Stimulated activated CD8-positive, alpha-beta memory T cell treated with anti-CD3 and anti-CD28 coated beads, Interleukin-12 subunit alpha, Interleukin-12 subunit beta, amount 100 ng/mL, for 24 hours (primary cell): Measurements from ENCODE around the gene ARSH.
"Not testable (repeated sequence)": the region's sequence is repeated elsewhere in the genome, so short reads cannot be mapped to it uniquely, and the experiment has no call there.

ENCODE experiments used
- DNase-seq: peaks from one replicate; pipeline ENCODE4 v3.0.0-alpha.2; 2020; ENCODE audit errors: extremely low read depth

Gene ARSH

DNA sequence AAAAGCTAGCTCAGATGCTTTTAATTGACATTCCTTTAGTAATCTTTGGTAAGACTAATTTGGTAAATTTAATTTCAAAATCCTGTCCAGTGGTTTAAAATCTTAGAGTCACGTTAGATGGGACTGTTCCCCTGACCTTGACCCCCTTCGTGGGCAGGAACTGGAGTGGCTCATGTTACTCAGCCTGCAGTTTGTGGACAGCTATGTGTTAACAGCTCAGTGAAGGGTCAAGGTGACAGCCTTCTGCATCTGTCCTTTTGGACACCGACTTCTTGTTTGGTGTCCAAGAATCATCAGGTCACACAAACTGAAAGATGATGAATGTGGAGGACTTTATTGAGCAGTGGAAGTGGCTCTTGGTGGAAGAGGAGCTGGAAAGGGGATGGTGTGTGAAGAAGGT, 37.9 kb downstream of the ARSH start:
- no peak for DNase-seq

DNA sequence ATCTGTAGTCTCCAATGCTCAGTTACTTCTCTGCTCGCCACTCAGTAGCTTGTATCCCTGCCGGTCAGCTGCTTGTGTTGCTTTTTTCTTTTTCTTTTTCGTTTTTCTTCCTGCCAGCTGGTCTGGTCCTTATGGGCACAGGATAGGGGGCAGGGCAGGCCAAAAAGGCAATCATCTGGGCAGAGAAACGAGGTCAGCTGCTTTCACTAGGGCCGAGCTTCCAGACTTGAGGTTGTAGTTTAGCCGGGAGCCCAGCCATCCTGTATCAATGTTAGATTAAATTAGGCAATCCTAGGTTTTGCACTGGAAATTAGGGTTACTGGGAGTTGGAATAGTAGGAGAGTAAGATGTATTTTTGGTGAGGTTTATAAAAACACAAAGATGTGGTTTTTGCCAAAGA, 38.3 kb downstream of the ARSH start:
- no peak for DNase-seq

GRCh38 chrX:3046253-3047240, 40.2 kb downstream of the ARSH start:
- DNase-seq = no peak

DNA sequence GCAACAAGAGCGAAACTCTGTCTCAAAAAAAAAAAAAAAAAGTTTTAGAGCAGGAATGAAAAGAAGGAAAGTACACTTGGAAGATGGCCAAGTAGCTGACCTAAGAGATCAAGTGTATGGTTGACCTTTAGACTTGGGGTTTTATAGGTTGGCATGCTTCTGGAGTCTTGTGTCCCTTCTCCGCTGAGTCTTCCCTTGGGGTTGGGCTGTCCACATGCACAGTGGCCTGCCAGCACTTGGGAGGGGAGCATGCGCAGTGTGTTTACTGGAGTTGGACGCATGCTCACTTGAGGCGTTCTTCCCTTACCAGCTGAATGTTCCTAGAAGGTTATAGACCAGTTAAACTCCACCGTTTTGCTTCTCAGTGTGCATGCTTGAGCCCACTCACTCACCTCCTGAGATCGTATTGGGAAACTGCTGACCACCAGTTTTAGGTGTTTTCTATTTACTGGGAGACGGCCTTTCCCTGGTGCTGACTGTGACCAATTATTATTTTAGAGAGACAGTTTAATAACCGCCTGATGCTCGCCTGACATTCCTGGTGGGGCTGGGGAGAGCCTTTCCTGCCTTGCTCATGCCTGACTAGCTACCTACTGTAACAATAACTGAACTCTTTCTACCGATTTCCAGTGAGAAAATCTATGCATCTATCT, 44.3 kb downstream of the ARSH start:
- not testable (repeated sequence) for DNase-seq

DNA sequence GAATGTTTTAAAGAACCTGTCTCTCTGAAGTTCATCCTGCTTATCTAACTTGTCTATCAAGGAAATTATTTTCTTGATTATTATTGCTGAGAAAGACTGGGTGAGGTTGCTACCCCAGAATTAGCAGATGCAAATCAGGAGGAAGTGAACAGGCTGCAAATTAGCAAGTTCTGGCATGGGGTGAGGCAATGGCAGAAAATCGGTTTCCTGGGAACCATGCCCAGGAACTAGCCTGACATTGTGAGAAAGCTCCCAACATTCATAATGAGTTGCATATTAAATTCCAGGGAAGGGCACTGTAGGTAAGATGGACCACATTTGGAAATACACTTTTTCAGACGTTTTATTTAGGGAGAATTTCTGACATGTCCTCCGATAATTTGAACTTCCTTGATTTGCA, 46.5 kb downstream of the ARSH start:
- DNase-seq = no peak

GRCh38 chrX:3066555-3066954, 60.2 kb downstream of the ARSH start:
- DNase-seq = no peak

DNA sequence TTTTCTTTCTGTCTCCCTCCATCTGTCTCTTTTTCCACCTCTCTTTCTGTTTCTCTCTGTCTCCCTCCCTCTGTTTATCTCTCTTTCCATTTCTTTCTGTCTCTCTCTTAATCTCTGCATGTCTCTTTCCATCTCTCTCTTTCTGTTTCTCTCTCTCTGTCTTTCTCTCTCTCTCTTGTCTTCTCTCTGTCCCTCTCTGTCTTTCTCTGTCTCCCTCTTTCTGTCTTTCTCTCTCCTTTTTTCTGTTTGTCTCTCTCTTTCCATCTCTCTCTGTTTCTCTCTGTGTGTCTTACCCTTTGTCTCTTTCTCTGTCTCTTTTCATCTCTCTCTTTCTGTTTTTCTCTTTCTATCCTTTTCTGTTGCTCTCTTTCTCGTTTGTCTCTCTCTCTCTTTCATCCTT, 69.6 kb downstream of the ARSH start:
- no peak for DNase-seq

- no peak for DNase-seq
Observed at GRCh38 chrX:3076416-3076991, 70.2 kb downstream of the ARSH start.
